C4-2B (cell line): ENCODE results near the gene IGSF22.

Experiments used
- H3K27ac ChIP-seq: fragments of 450-650 bp; 2 replicates; pipeline ENCODE4 v1.5.1; 2017
- ZFX ChIP-seq: fragments of 450-650 bp; IDR thresholded peaks from 2 replicates; pipeline ENCODE4 v1.6.1; 2017
- TF ChIP-seq, protein P1 (sequence below): fragments of 450-650 bp; conservative IDR thresholded peaks from 2 replicates; pipeline ENCODE4 v1.5.1; 2017; ENCODE audit warnings: mild to moderate bottlenecking

IGSF22 gene

DNA sequence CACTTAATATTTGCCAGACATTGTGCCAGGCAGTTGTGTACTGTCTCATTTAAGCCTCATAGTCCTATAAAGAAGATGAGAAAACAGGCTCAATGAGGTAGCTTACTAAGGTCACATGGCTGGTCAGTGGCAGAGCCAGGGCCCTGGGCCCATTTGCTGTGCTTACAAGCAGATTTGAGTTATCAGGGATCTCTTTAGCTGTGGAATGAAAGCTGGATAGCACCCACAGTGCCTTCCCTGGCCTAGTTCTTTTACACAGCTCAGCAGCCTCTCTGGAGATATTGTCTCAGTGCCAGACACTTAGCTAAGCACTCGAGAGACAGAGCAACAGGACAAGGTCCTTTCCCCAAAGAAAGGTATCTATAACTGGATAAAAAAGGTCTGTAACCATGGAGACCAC is 21.3 kb downstream of the IGSF22 start:
- H3K27ac ChIP-seq = no peak overlapping the region
- TF ChIP-seq, protein P1, sequence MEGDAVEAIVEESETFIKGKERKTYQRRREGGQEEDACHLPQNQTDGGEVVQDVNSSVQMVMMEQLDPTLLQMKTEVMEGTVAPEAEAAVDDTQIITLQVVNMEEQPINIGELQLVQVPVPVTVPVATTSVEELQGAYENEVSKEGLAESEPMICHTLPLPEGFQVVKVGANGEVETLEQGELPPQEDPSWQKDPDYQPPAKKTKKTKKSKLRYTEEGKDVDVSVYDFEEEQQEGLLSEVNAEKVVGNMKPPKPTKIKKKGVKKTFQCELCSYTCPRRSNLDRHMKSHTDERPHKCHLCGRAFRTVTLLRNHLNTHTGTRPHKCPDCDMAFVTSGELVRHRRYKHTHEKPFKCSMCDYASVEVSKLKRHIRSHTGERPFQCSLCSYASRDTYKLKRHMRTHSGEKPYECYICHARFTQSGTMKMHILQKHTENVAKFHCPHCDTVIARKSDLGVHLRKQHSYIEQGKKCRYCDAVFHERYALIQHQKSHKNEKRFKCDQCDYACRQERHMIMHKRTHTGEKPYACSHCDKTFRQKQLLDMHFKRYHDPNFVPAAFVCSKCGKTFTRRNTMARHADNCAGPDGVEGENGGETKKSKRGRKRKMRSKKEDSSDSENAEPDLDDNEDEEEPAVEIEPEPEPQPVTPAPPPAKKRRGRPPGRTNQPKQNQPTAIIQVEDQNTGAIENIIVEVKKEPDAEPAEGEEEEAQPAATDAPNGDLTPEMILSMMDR = no peak
- no peak for TF ChIP-seq ZFX

- H3K27ac ChIP-seq = no peak overlapping the region
- TF ChIP-seq, protein P1 = no peak
- no peak for TF ChIP-seq ZFX
Measured at GRCh38 chr11:18704045-18704645, 21.8 kb downstream of the IGSF22 start.

DNA sequence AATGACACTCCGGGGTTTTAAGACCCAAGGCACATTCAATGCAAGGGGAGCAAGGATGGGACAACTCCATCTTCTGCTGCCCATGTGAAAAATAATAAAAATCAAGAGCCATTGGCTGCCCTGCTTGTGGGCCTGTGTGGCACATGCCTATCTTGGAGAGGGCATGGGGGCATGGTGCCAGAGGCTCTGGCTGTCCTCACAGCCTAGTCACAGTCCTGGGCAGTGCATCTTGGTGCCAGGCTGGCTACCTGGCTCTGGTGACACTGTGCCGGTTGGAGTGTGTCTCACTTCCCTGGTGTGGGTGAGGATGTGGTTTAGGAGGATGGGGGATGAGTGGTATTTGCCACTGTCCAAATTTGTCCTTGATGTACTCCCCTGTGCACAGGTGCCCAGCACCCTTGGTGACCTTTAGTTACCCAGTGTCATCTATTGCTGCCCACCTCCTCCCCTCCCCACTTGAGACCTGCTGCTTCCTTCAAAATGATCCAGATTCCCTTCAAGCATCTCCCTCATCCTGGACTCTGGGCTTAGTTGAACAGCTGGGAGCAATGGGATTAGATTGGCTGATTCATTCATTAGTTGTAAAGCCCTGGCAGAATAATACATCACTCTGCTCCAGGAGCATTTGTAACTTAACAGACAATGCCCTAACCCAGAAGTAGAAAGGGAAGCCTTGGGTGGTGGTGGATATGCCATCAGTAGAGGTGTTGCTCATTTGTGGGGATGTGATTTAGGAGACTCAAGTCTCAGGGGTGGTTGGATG is 22.8 kb downstream of the IGSF22 start:
- H3K27ac ChIP-seq = no peak overlapping the region
- TF ChIP-seq ZFX = no peak
- TF ChIP-seq, protein P1 = no peak

DNA sequence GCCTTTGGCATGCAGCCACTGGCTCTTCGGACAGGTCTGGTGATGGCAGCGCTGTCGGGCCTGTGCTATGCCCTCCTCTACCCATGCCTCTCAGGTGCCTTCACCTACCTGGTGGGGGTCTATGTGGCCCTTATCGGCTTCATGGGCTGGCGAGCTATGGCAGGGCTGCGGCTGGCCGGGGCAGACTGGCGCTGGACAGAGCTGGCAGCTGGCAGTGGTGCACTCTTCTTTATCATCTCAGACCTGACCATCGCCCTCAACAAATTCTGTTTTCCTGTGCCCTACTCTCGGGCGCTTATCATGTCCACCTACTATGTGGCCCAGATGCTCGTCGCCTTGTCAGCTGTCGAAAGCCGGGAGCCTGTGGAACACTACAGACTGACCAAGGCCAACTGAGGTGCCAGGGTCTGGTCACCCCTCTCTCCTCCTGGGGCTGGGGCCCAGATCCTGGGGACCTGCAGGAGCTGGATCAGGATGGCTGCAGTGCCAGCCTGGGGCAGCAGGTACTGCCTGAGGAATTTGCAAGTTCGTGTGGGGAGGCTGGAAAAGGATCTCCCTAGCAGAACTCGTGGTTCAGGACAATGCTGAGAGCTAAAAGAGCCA is 24.3 kb downstream of the IGSF22 start:
- TF ChIP-seq ZFX = no peak
- TF ChIP-seq, protein P1 = no peak
- H3K27ac ChIP-seq = no peak overlapping the region

DNA sequence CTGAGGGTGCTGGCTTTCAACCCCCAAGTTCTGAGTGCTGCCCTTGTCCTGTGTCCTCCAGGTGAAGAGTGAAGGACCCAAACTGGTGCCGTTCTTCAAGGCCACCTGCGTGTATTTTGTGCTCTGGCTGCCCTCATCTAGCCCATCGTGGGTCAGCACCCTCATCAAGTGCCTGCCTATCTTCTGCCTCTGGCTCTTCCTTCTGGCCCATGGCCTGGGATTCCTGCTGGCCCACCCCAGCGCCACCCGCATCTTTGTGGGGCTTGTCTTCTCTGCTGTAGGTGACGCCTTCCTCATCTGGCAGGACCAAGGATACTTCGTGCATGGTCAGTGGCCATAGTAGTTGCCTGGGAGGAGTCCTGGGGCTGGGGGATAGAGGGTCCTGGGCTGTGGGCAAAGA is 25.1 kb downstream of the IGSF22 start:
- TF ChIP-seq, protein P1 = no peak
- no peak overlapping the region for H3K27ac ChIP-seq

- TF ChIP-seq ZFX = no peak
- TF ChIP-seq, protein P1 = no peak
- no peak overlapping the region for H3K27ac ChIP-seq
Measured at GRCh38 chr11:18700375-18700774, 25.6 kb downstream of the IGSF22 start.

DNA sequence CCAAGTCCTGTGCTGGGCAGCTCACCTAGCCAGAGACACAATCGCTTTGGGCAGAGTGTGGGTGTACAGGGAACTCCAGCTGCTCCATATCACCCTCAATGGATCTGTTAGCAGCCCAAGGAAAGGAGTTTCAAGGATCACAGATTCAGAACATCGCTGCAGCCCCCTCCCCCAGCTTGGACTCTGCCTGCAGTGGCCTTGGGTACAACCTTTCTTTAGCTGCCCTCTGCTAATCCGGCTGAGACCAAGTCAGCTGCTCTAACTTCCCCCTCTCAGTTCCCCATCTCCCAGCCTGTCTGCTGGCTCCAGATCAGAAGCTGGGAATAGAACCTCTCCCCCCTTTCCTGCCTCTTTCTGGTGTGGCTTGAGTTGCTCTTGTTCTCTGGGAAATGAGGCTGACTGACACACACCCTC is 26.1 kb downstream of the IGSF22 start:
- TF ChIP-seq, protein P1 = no peak

More for the DNA sequence above, 26.1 kb downstream of the IGSF22 start:
- H3K27ac ChIP-seq = no peak overlapping the region
